K562 (cell line): ENCODE results near the gene HMGB1. TPM values are rescaled to one million over a fixed set of nuclear protein-coding genes. Genes with fewer than 3 reads are reported as not detected.

ENCODE experiments used
- ATAC-seq: fragments of 200-7000 bp; cut with Tn5 transposase; 3 replicates; pipeline ENCODE4 v1.9.1; 2020; ENCODE audit warnings: moderate library complexity
- BruUV-seq: library from RNA; stranded (reverse); fragments of 400-500 nt; replicated peaks from 2 replicates; lab custom pipeline; 2021; lab: Mats Ljungman, UMichigan
- CTCF ChIA-PET: fragments of 300-600 bp; formaldehyde crosslinking; extraction: SDS; loops from one replicate; lab custom pipeline; 2021; ENCODE audit warnings: low intra/inter-chr PET ratio; lab: Yijun Ruan, JAX
- POLR2A ChIA-PET: fragments of 300-600, 350-650 bp; sonication (Branson Sonifier 250); formaldehyde crosslinking; extraction: SDS; loops from one replicate; lab custom pipeline; 2021; ENCODE audit warnings: antibody characterized with exemption, inconsistent platforms; lab: Yijun Ruan, JAX
- DNase-seq, 4 experiments: peaks; one replicate each; pipeline versions ENCODE4 v3.0.0 to v3.0.0-alpha.2; 2011 to 2018; ENCODE audit warnings: low spot score in 3 of 4, mixed read lengths in 3 of 4; ENCODE audit errors: extremely low read depth in 1 of 4
- FAIRE-seq: peaks from 2 replicates; lab custom pipeline; 2011; peaks lifted over from hg19 to GRCh38; lab: Jason Lieb, UNC
- H2AFZ ChIP-seq: 2 replicates; pipeline ENCODE4 v1.6.0; 2011; ENCODE audit warnings: low read depth, low read length, control low read depth, inconsistent platforms
- H3K27ac ChIP-seq: fragments of 200-600 bp; 3 replicates; pipeline ENCODE4 v1.8.0; 2011; ENCODE audit warnings: low read depth, mild to moderate bottlenecking, control low read depth, inconsistent platforms, low read length, moderate library complexity, mixed read lengths; ENCODE audit errors: extremely low read depth
- H3K27me3 ChIP-seq, 2 experiments: fragments of 300-600 bp in 1 of 2; 2 replicates in 1 of 2; 3 replicates in 1 of 2; pipeline versions ENCODE4 v1.6.0 to v1.8.0; 2011; ENCODE audit warnings: inconsistent platforms in 2 of 2, low read length in 2 of 2, mild to moderate bottlenecking in 1 of 2, mixed read lengths in 1 of 2, moderate library complexity in 1 of 2; ENCODE audit not compliant: control insufficient read depth in 2 of 2, insufficient read depth in 2 of 2
- H3K36me3 ChIP-seq: fragments of 300-600 bp; 3 replicates; pipeline ENCODE4 v1.8.0; 2011; ENCODE audit warnings: mild to moderate bottlenecking, low read length, inconsistent platforms; ENCODE audit not compliant: control insufficient read depth, insufficient read depth
- H3K4me1 ChIP-seq, 2 experiments: fragments of 200-600 bp in 1 of 2; replicated peaks in 1 of 2; 2 replicates in 1 of 2; 3 replicates in 1 of 2; pipeline versions ENCODE4 v1.5.1 to v1.8.0; 2011; ENCODE audit warnings: inconsistent platforms in 2 of 2, low read length in 2 of 2, mild to moderate bottlenecking in 1 of 2, mixed read lengths in 1 of 2, moderate library complexity in 1 of 2; ENCODE audit not compliant: control insufficient read depth in 2 of 2, insufficient read depth in 2 of 2
- H3K4me2 ChIP-seq: 2 replicates; pipeline ENCODE4 v1.6.1; 2011; ENCODE audit warnings: low read length, control low read depth, inconsistent platforms, mixed read lengths; ENCODE audit not compliant: insufficient read depth
- H3K4me3 ChIP-seq: fragments of 200-600 bp; sonication (generic), shearing (Covaris generic); 2 replicates; pipeline ENCODE4 v1.5.1; 2016; ENCODE audit warnings: control low read depth, inconsistent platforms
- H3K79me2 ChIP-seq: fragments of 200-600 bp; 3 replicates; pipeline ENCODE4 v1.8.0; 2011; ENCODE audit warnings: low read length, inconsistent platforms; ENCODE audit not compliant: control insufficient read depth, insufficient read depth
- H3K9ac ChIP-seq, 2 experiments: 2 replicates each; pipeline versions ENCODE4 v1.6.0 to v1.6.1; 2011; ENCODE audit warnings: low read depth in 2 of 2, low read length in 2 of 2, control low read depth in 1 of 2, inconsistent platforms in 1 of 2, mild to moderate bottlenecking in 1 of 2, mixed read lengths in 1 of 2; ENCODE audit not compliant: insufficient read depth in 1 of 2
- H3K9me1 ChIP-seq: one replicate; pipeline ENCODE4 v1.6.0; 2011; ENCODE audit warnings: inconsistent platforms, mild to moderate bottlenecking, low read length, moderate library complexity; ENCODE audit not compliant: control insufficient read depth, insufficient read depth
- H3K9me3 ChIP-seq: replicated peaks from 2 replicates; pipeline ENCODE4 v1.5.1; 2011; ENCODE audit warnings: low read depth, low read length, inconsistent platforms; ENCODE audit not compliant: control insufficient read depth, insufficient read depth
- H4K20me1 ChIP-seq: replicated peaks from 2 replicates; pipeline ENCODE4 v1.6.1; 2011; ENCODE audit warnings: low read length, inconsistent platforms, mixed read lengths; ENCODE audit not compliant: control insufficient read depth, insufficient read depth
- BDP1 ChIP-seq: IDR thresholded peaks from 3 replicates; pipeline ENCODE4 v1.6.1; 2011; ENCODE audit not compliant: insufficient read length, insufficient read depth
- CC2D1A ChIP-seq: fragments of 450-650 bp; IDR thresholded peaks from 2 replicates; pipeline ENCODE4 v1.6.1; 2017; ENCODE audit warnings: mild to moderate bottlenecking
- FOXJ3 ChIP-seq: sonication (generic); formaldehyde crosslinking; IDR thresholded peaks from 2 replicates; pipeline ENCODE4 v1.4.0; 2020; ENCODE audit warnings: mild to moderate bottlenecking, missing genetic modification reagents
- HDAC1 ChIP-seq, 2 experiments: fragments of 450-650 bp; IDR thresholded peaks; 2 replicates each; pipeline ENCODE4 v1.6.1; 2016 to 2017; ENCODE audit warnings: inconsistent platforms in 1 of 2, mild to moderate bottlenecking in 1 of 2, moderate library complexity in 1 of 2
- HDAC2 ChIP-seq: fragments of 450-650 bp; IDR thresholded peaks from 2 replicates; pipeline ENCODE4 v1.6.1; 2016; ENCODE audit warnings: mild to moderate bottlenecking
- HDAC8 ChIP-seq: fragments of 450-650 bp; IDR thresholded peaks from 2 replicates; pipeline ENCODE4 v1.6.1; 2016; ENCODE audit warnings: mild to moderate bottlenecking, missing genetic modification characterization, moderate library complexity, missing compliant biosample characterization
- KAT8 ChIP-seq: fragments of 450-650 bp; IDR thresholded peaks from 2 replicates; pipeline ENCODE4 v1.6.1; 2016; ENCODE audit warnings: low read depth, mild to moderate bottlenecking
- L3MBTL2 ChIP-seq: fragments of 450-650 bp; IDR thresholded peaks from 2 replicates; pipeline ENCODE4 v1.6.1; 2016; ENCODE audit warnings: mild to moderate bottlenecking, moderate library complexity
- PPARD ChIP-seq: fragments of 250-450 bp; sonication (Bioruptor Pico); IDR thresholded peaks from 2 replicates; pipeline ENCODE4 v1.8.0; 2022; ENCODE audit warnings: inconsistent platforms, mild to moderate bottlenecking, moderate library complexity
- PYGO2 ChIP-seq: fragments of 450-650 bp; IDR thresholded peaks from 2 replicates; pipeline ENCODE4 v1.6.1; 2016; ENCODE audit warnings: mild to moderate bottlenecking, missing genetic modification characterization, moderate library complexity, missing compliant biosample characterization
- ZBTB1 ChIP-seq: sonication (generic); formaldehyde crosslinking; IDR thresholded peaks from 2 replicates; pipeline ENCODE4 v1.8.1; 2023; ENCODE audit warnings: missing genetic modification reagents, low read depth, mild to moderate bottlenecking, borderline replicate concordance
- ZKSCAN1 ChIP-seq: fragments of 150-350 bp; IDR thresholded peaks from 2 replicates; pipeline ENCODE4 v1.6.1; 2016; ENCODE audit warnings: low read depth, low read length
- WGBS: fragments of 100-300 bp; shearing (Covaris generic); methylation state at CpG from one replicate; pipeline ENCODE4 v1.1.6; 2016; ENCODE audit warnings: low coverage, mixed read lengths; ENCODE audit not compliant: insufficient coverage; ENCODE audit errors: missing lambda C conversion rate; 5-methylcytosine and 5-hydroxymethylcytosine counted together
- in situ Hi-C: fragments of 300-500 bp; cut with MboI; formaldehyde crosslinking; loops from 4 replicates; pipeline ENCODE4 v1.15.0; 2018; ENCODE audit warnings: inconsistent platforms, mixed read lengths
- intact Hi-C: fragments of 100-400 bp; cut with micrococcal nuclease; formaldehyde crosslinking; loops from 2 replicates; pipeline ENCODE4 v1.14.2; 2022
- polyA plus RNA-seq, 8 experiments: library from polyadenylated mRNA; depleted of rRNA in 4 of 8; stranded (reverse) in 5 of 8; unstranded in 3 of 8; fragments of >200 nt; fragmentation: Nextera tagmentation in 2 of 8; fragmentation: Illumina TruSeq in 1 of 8; extraction: Ambion mirVana in 2 of 8; extraction: Trizol in 1 of 8; gene quantifications; 2 replicates each; pipeline versions ENCODE4 v1.2.1 to v1.2.3, GENCODE V29; 2011 to 2014; ENCODE audit warnings: inconsistent platforms in 1 of 8, missing spikeins in 1 of 8
- total RNA-seq, 7 experiments: library from RNA; depleted of rRNA in 6 of 7; stranded (reverse); fragments of >200 nt in 6 of 7; fragmentation: Illumina TruSeq in 2 of 7; extraction: Trizol in 2 of 7; gene quantifications; 2 replicates each; pipeline versions ENCODE4 v1.2.1 to v1.2.3, GENCODE V29; 2011 to 2021; ENCODE audit warnings: low replicate concordance in 1 of 7

The HMGB1 gene
- total and polyA plus RNA-seq, 9 of the 15 experiments (the other 6 are each of a cell fraction or from before 2014, with no cell fraction given), result 442 to 1,896 (median 933) TPM

- no peak overlapping the region for H3K9ac ChIP-seq
- no peak for DNase-seq
- ChIA-PET POLR2A (no interaction called here), CTCF (no interaction called here)
- TF ChIP-seq ZKSCAN1 (no peak), L3MBTL2 (no peak), PPARD (CRISPR knock-in tag) (no peak), CC2D1A (no peak), HDAC8 (tag) (no peak), HDAC1 (IDR thresholded peaks at IDR 0.05) (no peak), BDP1 (no peak), KAT8 (no peak), PYGO2 (tag) (no peak), HDAC2 (no peak), FOXJ3 (CRISPR knock-in tag) (no peak), ZBTB1 (CRISPR knock-in tag) (no peak)
- H2AFZ ChIP-seq, result no peak overlapping the region
- no TSS peak for BruUV-seq
- no peak overlapping the region for H3K4me2 ChIP-seq
- H4K20me1 ChIP-seq, result no peaks in the 10 kb centered on the region
- 47% methylated on average over 2 of the region's 2 CpGs for WGBS
- H3K36me3 ChIP-seq, result no peaks in the 10 kb centered on the region
- no peak for FAIRE-seq
- H3K27ac ChIP-seq, result no peak overlapping the region
- no peaks in the 10 kb centered on the region for H3K79me2 ChIP-seq
- in situ Hi-C loops (no loop called here), intact Hi-C loops (no loop called here)
- ATAC-seq, result no peak
- peaks cover 0 to 16% of the 10 kb centered on the region in 2 experiments; a peak in 2 of 5 replicates for H3K27me3 ChIP-seq
- no peak overlapping the region for H3K4me3 ChIP-seq
- H3K9me3 ChIP-seq, result no peaks in the 10 kb centered on the region
- no peaks in the 10 kb centered on the region for H3K9me1 ChIP-seq
- H3K4me1 ChIP-seq, result peaks cover 0 to 5% of the 10 kb centered on the region in 2 experiments; a peak in 1 of 5 replicates
These were observed 36.5 kb upstream of the HMGB1 start for GRCh38 chr13:30502237-30502636.
